Activated CD8-positive, alpha-beta T cell treated with anti-CD3 and anti-CD28 coated beads, Interleukin-2, amount 10 ng/mL, durations not matched to agents 7 days and 5 days (primary cell): ENCODE data around the gene PTPN14. TPM values are rescaled to one million over a fixed set of nuclear protein-coding genes. Genes with fewer than 3 reads are reported as not detected.
"Not testable (repeated sequence)": the region's sequence is repeated elsewhere in the genome, so short reads cannot be mapped to it uniquely, and the experiment has no call there.

Experiments
- ATAC-seq: fragments of 150-1000 bp; cut with Tn5 transposase; one replicate; pipeline ENCODE4 v1.10.0; 2021; ENCODE audit warnings: moderate library complexity
- CTCF ChIA-PET: fragments of 350-600 bp; sonication (Branson Sonifier 250); formaldehyde crosslinking; loops from one replicate; lab custom pipeline; 2021; ENCODE audit warnings: antibody characterized with exemption; lab: Charles Lee
- POLR2A ChIA-PET: fragments of 350-600 bp; sonication (Branson Sonifier 250); formaldehyde crosslinking; loops from one replicate; lab custom pipeline; 2021; ENCODE audit warnings: antibody characterized with exemption; lab: Charles Lee
- DNase-seq: peaks from one replicate; pipeline ENCODE4 v3.0.0-alpha.2; 2020
- H3K27ac Mint-ChIP-seq: one replicate; pipeline ENCODE4 v1.8.0; 2021; ENCODE audit warnings: mild to moderate bottlenecking, mixed read lengths
- H3K27me3 Mint-ChIP-seq: one replicate; pipeline ENCODE4 v1.8.0; 2021; ENCODE audit warnings: low read depth, mixed read lengths
- H3K36me3 Mint-ChIP-seq: one replicate; pipeline ENCODE4 v1.8.0; 2021; ENCODE audit warnings: low read depth, mixed read lengths
- H3K4me1 Mint-ChIP-seq: one replicate; pipeline ENCODE4 v1.8.0; 2021; ENCODE audit warnings: low read depth, mixed read lengths
- H3K4me3 Mint-ChIP-seq: one replicate; pipeline ENCODE4 v1.8.0; 2021; ENCODE audit warnings: mild to moderate bottlenecking, mixed read lengths
- H3K9me3 Mint-ChIP-seq: one replicate; pipeline ENCODE4 v1.8.0; 2022; ENCODE audit warnings: mixed read lengths; ENCODE audit not compliant: insufficient read depth
- total RNA-seq, 2 experiments: library from RNA; stranded (reverse); gene quantifications; one replicate each; pipeline ENCODE4 v1.2.3, GENCODE V29; 2021

The PTPN14 gene
- total RNA-seq, 2 experiments from 2014 or later = 0.13 to 0.21 TPM

DNA sequence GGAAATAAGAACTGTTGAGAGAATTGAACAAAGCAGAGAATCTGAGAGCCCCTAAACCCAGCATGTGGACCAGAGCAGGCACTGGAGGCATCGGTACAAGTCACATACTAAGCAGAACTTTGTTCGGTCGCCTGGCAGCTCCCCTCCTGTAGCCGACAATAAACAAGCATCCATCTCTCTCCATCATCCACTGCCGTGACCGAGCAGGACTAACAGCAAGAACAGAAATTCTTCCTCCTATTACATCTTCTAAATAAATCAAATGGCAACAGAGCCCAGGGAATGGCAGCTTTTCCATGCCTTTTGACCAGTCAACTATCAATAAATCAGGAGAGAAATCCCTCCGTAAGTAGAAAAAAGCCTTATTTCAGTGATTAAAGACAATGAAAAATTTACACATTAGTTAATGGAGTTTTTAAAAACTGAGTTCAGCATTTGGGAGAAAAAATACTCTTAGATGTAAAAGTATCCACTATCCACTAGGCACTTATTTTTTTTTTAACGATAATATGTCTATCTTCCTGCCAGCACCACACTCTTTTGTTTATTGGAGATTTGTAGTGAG is 36.5 kb downstream of the PTPN14 start:
- POLR2A ChIA-PET = no interaction called here
- no peak for ATAC-seq
- CTCF ChIA-PET = interaction anchor here (2.6 kb wide), 1 partner anchor 71 kb away, joined by 7 read pairs; no protein-coding TSS in a partner anchor

DNA sequence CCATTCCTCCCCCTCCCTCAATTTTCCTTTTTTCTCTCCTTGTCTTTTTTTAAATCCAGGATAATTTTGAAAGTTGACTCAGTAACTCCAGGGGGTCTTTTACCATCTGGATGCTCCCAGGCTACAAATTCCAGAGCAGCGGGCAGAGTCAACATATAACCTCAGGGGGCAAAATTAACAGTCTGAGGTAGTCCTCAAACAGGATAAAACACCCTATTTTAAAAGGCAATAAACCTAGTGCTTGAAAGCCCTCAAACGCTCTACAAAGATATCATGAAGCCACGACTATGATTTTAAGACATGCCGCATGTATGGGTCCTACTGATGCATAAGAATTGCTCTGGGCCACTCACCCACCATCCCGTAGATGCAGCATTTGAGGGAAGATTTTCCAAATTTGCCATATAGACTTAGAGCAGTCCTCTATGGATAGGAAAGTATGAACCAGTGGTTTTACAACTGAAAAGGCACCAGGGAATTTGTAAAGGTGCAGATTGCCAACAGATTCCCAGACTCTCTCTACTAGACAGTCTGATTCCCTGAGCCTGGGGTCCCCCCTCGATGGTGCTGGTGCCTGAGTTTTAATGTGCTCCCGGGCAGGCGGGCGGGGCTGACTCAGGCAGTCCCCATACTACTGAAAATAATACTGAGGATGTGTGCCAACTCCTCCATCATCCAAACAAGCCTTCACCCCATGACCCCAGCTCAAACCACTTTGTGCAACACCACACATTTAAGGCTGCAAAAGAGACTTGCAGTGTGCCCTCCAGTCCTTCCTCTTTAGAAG is 37.2 kb downstream of the PTPN14 start:
- peaks cover 4% of the 10 kb centered on the region for H3K4me1 Mint-ChIP-seq
- DNase-seq = no peak
- POLR2A ChIA-PET = no interaction called here
- peaks cover 15% of the 10 kb centered on the region for H3K27me3 Mint-ChIP-seq
- H3K36me3 Mint-ChIP-seq = no peaks in the 10 kb centered on the region
- H3K27ac Mint-ChIP-seq = no peak overlapping the region
- ATAC-seq = no peak
- CTCF ChIA-PET = no interaction called here
- H3K4me3 Mint-ChIP-seq = no peak overlapping the region
- no peaks in the 10 kb centered on the region for H3K9me3 Mint-ChIP-seq

More for the DNA sequence above, 36.5 kb downstream of the PTPN14 start:
- Mint-ChIP-seq H3K27ac (no peak overlapping the region), H3K4me3 (no peak overlapping the region), H3K4me1 (peaks cover 4% of the 10 kb centered on the region), H3K27me3 (peaks cover 14% of the 10 kb centered on the region), H3K36me3 (no peaks in the 10 kb centered on the region), H3K9me3 (no peaks in the 10 kb centered on the region)
- no peak for DNase-seq

DNA sequence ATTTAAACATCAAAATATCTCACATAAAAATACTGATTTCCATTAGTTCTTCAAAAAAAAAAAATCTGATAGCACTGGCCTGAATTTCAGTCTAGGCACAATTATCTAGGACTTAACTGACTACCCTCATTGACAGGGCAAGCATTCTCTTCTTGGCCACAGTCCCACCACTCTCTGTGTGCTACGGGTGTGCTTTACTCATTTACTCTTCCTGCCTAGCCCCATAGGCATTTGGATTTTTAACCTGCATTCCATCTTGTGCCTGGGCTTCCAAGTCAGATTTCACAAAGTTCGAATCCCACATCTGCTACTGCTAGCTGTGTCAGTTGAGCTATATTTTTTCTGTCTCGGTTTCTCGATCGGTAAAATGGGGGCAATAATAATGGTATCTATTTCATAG is 38.0 kb downstream of the PTPN14 start:
- no peak for ATAC-seq
- ChIA-PET CTCF (no interaction called here), POLR2A (no interaction called here)
- DNase-seq = no peak
- H3K4me1 Mint-ChIP-seq = peaks cover 4% of the 10 kb centered on the region
- no peak overlapping the region for H3K4me3 Mint-ChIP-seq
- peaks cover 15% of the 10 kb centered on the region for H3K27me3 Mint-ChIP-seq
- H3K36me3 Mint-ChIP-seq = no peaks in the 10 kb centered on the region
- H3K9me3 Mint-ChIP-seq = no peaks in the 10 kb centered on the region
- H3K27ac Mint-ChIP-seq = no peak overlapping the region

DNA sequence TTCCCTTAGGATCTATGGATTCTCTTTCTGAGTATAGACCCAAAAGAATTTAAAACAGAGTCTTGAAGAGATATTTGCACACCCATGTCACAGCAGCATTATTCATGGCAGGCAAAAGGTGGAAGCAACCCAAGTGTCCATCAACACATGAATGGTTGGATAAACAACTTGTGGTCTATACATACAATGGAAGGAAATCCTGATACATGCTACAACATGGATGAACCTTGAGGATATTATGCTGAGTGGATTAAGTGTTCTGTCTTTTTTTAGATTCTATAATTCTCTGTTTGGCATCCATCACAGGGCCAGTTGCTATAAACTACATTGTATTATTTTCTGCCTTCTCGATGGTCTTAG is 39.8 kb downstream of the PTPN14 start:
- Mint-ChIP-seq H3K9me3 (no peaks in the 10 kb centered on the region), H3K4me1 (peaks cover 4% of the 10 kb centered on the region), H3K4me3 (no peak overlapping the region), H3K27me3 (peaks cover 12% of the 10 kb centered on the region), H3K36me3 (no peaks in the 10 kb centered on the region), H3K27ac (no peak overlapping the region)
- DNase-seq (no peak), ATAC-seq (no peak)
- ChIA-PET POLR2A (no interaction called here), CTCF (no interaction called here)

DNA sequence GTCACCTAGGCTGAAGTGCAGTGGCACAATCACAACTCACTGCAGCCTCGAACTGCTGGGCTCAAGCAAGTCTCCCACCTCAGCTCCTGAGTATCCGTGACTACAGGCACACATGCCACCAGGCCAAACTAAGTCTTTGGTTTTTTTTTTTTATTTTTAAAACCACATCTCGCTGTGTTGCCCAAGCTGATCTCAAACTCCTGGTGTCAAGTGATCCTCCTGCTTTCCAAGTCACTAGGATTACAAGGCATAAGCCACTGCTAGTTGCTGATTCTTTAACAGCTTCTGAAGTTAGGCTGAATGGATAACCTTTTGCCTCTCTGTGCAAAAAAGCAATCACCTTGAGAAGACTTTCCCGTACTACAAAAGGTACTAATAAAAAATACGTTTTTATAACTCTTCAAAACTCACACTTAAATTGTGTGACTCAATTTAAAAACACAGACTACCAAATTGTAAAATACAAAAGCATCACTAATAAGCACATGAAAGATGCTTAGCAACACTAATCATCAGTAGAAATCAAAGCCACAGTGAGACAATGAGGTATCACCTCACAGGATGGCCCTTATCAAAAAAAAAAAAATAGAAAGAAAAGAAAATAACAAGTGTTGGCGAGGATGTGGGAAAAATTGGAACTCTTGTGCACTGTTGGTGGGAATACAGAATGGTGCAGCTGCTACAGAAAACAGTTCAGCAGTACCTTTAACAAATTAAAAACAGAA is 40.3 kb downstream of the PTPN14 start:
- Mint-ChIP-seq H3K27ac (no peak overlapping the region), H3K9me3 (no peaks in the 10 kb centered on the region), H3K4me3 (no peak overlapping the region), H3K4me1 (peaks cover 3% of the 10 kb centered on the region), H3K36me3 (no peaks in the 10 kb centered on the region), H3K27me3 (peaks cover 12% of the 10 kb centered on the region)
- DNase-seq (no peak), ATAC-seq (no peak)
- POLR2A ChIA-PET = no interaction called here
- CTCF ChIA-PET = no interaction called here

DNA sequence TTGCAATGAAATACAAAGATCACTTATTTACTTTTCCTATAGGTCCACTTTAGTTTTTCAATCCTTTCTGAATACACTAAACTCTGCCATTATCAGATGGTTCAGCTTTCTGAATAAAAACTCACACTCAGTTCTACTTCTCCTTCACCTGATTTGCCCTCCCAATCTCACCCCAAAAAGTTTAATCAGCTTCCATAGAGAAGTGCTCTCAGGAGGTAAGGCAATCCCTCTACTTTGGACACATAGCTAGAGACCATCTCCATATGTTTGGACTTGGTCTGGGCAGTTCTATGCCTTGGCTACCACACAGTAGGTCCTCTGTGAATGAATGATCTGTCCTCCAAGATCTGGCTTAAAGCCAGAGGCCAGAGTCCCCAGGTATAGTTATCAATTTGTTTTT is 40.9 kb downstream of the PTPN14 start:
- ChIA-PET CTCF (no interaction called here), POLR2A (no interaction called here)
- Mint-ChIP-seq H3K4me1 (no peaks in the 10 kb centered on the region), H3K4me3 (no peak overlapping the region), H3K27me3 (peaks cover 12% of the 10 kb centered on the region), H3K36me3 (no peaks in the 10 kb centered on the region), H3K27ac (no peak overlapping the region), H3K9me3 (no peaks in the 10 kb centered on the region)
- ATAC-seq (no peak), DNase-seq (no peak)

DNA sequence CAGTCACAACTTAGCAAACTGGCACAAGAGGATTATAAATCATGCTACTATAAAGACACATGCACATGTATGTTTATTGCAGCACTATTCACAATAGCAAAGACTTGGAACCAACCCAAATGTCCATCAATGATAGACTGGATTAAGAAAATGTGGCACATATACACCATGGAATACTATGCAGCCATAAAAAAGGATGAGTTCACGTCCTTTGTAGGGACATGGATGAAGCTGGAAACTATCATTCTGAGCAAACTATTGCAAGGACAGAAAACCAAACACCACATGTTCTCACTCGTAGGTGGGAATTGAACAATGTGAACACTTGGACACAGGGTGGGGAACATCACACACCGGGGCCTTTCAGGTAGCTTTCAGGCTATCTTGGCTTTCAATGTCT is 41.8 kb downstream of the PTPN14 start:
- ATAC-seq, DNase-seq, H3K36me3 Mint-ChIP-seq, CTCF ChIA-PET, POLR2A ChIA-PET, H3K9me3 Mint-ChIP-seq, H3K4me3 Mint-ChIP-seq, H3K27ac Mint-ChIP-seq, H3K4me1 Mint-ChIP-seq: not testable (repeated sequence)
- peaks cover 11% of the 10 kb centered on the region for H3K27me3 Mint-ChIP-seq

DNA sequence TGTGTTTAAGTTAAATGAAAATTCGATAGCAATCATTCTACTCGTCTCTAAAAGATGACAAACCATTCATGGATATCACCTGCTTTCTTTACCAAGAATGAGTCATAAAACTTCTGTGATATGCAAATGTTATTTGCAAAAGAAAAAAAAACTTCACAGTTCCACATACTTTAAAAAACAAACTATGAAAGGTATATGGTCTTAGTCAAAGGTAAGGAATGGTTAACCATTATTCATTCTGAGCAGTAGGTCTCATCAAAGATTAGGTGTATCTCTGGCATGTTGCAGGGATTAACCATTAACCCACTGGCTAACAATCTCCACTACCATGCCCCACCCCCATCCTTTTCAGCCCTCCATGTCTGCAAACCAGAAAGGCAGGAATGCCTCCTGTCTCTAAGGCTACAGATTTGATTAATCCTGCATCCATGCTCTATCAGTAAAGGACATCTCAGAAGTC is 44.4 kb downstream of the PTPN14 start:
- ATAC-seq (no peak), DNase-seq (no peak)
- CTCF ChIA-PET = no interaction called here
- H3K36me3 Mint-ChIP-seq = no peaks in the 10 kb centered on the region
- H3K27me3 Mint-ChIP-seq = peaks cover 11% of the 10 kb centered on the region
- H3K9me3 Mint-ChIP-seq = no peaks in the 10 kb centered on the region
- H3K4me3 Mint-ChIP-seq = no peak overlapping the region
- POLR2A ChIA-PET = no interaction called here
- H3K27ac Mint-ChIP-seq = no peak overlapping the region
- H3K4me1 Mint-ChIP-seq = no peaks in the 10 kb centered on the region

DNA sequence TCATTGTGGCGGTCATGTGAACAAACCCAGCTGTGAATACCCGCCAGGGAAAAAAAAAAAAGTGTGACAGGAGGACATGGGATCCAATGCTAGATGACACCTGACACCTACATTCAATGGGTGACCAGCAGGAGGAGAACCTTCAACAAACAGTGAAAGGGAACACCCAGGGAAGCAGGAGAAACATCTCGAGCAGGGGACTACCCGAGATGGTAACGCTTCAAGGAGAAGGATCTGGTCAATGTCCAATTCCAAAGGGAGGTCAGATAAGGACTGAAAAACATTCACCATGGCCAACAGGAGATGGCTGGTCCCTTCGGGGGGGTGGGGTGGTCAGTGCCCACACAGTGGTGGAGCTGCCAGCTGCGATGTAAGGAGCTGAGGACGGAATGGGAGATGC is 46.3 kb downstream of the PTPN14 start:
- ATAC-seq (no peak), DNase-seq (no peak)
- Mint-ChIP-seq H3K9me3 (no peaks in the 10 kb centered on the region), H3K27ac (no peak overlapping the region), H3K27me3 (peaks cover 10% of the 10 kb centered on the region), H3K4me1 (no peaks in the 10 kb centered on the region), H3K4me3 (no peak overlapping the region), H3K36me3 (no peaks in the 10 kb centered on the region)
- ChIA-PET CTCF (interaction anchor here (1.4 kb wide), 1 partner anchor 173 kb away, joined by 3 read pairs; no protein-coding TSS in a partner anchor), POLR2A (no interaction called here)

DNA sequence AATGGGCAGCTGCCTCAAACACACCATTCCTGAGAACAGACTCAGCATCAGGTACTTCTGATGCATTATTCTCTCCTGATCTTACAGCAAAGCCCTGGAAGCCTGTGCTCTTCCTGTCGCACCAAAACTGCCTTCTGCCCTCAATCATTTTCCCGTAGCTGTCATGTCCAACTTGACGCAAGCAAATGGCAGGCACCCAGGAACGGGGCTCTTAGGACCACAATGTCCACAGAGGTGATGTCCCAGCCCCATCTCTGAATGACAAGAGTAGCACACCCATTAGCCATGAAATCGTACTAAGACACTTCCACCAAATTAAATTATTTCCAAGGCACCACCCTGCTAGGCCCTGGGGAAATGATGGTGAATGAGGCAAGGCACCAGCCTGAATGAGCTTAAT is 47.1 kb downstream of the PTPN14 start:
- ATAC-seq = no peak
- peaks cover 8% of the 10 kb centered on the region for H3K27me3 Mint-ChIP-seq
- H3K36me3 Mint-ChIP-seq = no peaks in the 10 kb centered on the region
- ChIA-PET CTCF (interaction anchor here (1.0 to 1.4 kb wide), 2 partner anchors 81 to 173 kb away, joined by 3 read pairs; no protein-coding TSS in a partner anchor), POLR2A (no interaction called here)
- no peak for DNase-seq
- no peaks in the 10 kb centered on the region for H3K9me3 Mint-ChIP-seq
- no peaks in the 10 kb centered on the region for H3K4me1 Mint-ChIP-seq
- H3K4me3 Mint-ChIP-seq = no peak overlapping the region
- no peak overlapping the region for H3K27ac Mint-ChIP-seq

DNA sequence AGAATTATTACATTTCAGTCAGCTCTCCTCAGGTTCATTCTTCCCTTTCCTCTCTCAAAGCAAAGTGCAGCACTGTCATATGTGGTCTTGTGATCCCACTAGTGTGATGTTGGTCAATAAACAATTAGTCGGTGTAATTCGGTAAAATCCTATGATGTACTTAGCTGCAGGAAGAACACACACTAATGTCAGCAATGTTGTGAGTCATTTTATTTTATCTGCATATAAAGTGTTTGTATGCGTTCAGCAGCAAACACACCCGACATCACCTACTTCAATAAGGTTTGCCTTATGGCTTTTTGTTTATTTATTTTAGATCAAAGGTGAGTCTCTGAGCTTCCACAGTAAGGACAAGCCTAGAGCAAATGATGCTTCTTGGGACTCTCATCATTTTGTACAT is 47.8 kb downstream of the PTPN14 start:
- ChIA-PET POLR2A (no interaction called here), CTCF (interaction anchor here (1.0 kb wide), 1 partner anchor 82 kb away, joined by 3 read pairs; no protein-coding TSS in a partner anchor)
- no peak overlapping the region for H3K4me3 Mint-ChIP-seq
- no peaks in the 10 kb centered on the region for H3K36me3 Mint-ChIP-seq
- no peaks in the 10 kb centered on the region for H3K4me1 Mint-ChIP-seq
- no peak for ATAC-seq
- no peak for DNase-seq
- H3K27me3 Mint-ChIP-seq = peaks cover 8% of the 10 kb centered on the region
- no peak overlapping the region for H3K27ac Mint-ChIP-seq
- H3K9me3 Mint-ChIP-seq = no peaks in the 10 kb centered on the region
